HL-60 (cell line): ENCODE results near the gene TPCN2.

Source experiments
- DNase-seq, 2 experiments: peaks; one replicate each; pipeline ENCODE4 v3.0.0-alpha.2; 2010 to 2020; ENCODE audit warnings: low read depth in 1 of 2, low spot score in 1 of 2
- H3K27ac ChIP-seq: fragments of 250-450 bp; sonication (Bioruptor Pico); replicated peaks from 2 replicates; pipeline ENCODE4 v1.5.1; 2020; ENCODE audit warnings: mild to moderate bottlenecking, moderate library complexity
- H3K27me3 ChIP-seq: fragments of 250-450 bp; sonication (Bioruptor Pico); 2 replicates; pipeline ENCODE4 v1.5.1; 2021; ENCODE audit warnings: mild to moderate bottlenecking, moderate library complexity; ENCODE audit not compliant: insufficient read depth, poor library complexity, severe bottlenecking
- H3K4me3 ChIP-seq: replicated peaks from 2 replicates; pipeline ENCODE4 v1.5.1; 2011; ENCODE audit warnings: mild to moderate bottlenecking, control low read depth, low read length; ENCODE audit not compliant: insufficient read depth
- CTCF ChIP-seq: IDR thresholded peaks from one replicate; pipeline ENCODE4 v1.5.1; 2011; ENCODE audit warnings: low read length, control low read depth, inconsistent platforms; ENCODE audit not compliant: insufficient read depth
- GABPA ChIP-seq: IDR thresholded peaks from 2 replicates; pipeline ENCODE4 v1.6.1; 2012; ENCODE audit warnings: low read depth
- POLR2AphosphoS5 ChIP-seq: IDR thresholded peaks from 2 replicates; pipeline ENCODE4 v1.6.1; 2012; ENCODE audit warnings: low read depth
- REST ChIP-seq: IDR thresholded peaks from 2 replicates; pipeline ENCODE4 v1.6.1; 2012; ENCODE audit warnings: low read depth; ENCODE audit not compliant: insufficient replicate concordance
- SPI1 ChIP-seq: IDR thresholded peaks from 2 replicates; pipeline ENCODE4 v1.6.1; 2012; ENCODE audit warnings: low read depth, mild to moderate bottlenecking, borderline replicate concordance

TPCN2 gene

DNA sequence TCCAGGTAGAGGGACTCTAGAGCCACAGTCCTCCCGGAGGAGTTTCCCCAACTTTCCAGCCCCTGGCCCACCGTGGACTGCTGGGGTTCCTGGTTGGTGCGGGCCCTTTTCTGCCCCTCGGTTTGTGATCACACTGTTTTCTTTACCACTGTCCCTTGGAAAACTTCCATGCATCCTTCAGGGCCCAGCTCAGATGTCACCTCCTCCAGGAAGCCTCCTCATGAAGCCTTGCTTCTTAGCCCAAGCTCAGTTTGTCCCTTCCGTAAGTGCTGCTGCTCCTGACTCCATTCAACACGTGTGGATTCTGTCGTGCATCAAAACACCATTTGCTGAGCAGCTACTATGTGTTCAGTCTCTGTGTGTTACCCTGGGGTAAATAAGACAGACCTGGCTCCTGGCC is 15.9 kb upstream of the TPCN2 start:
- TF ChIP-seq SPI1 (no peak), REST (no peak), CTCF (no peak), POLR2AphosphoS5 (no peak), GABPA (no peak)
- no peak for DNase-seq
- no peaks in the 10 kb centered on the region for H3K27me3 ChIP-seq
- H3K27ac ChIP-seq = no peak overlapping the region
- H3K4me3 ChIP-seq = no peak overlapping the region

- Histone ChIP-seq H3K4me3 (no peak overlapping the region), H3K27ac (no peak overlapping the region), H3K27me3 (no peaks in the 10 kb centered on the region)
- no peak for DNase-seq
- TF ChIP-seq SPI1 (no peak), GABPA (no peak), POLR2AphosphoS5 (no peak), CTCF (no peak), REST (no peak)
These were observed 15.3 kb upstream of the TPCN2 start for GRCh38 chr11:69033431-69033830.

DNA sequence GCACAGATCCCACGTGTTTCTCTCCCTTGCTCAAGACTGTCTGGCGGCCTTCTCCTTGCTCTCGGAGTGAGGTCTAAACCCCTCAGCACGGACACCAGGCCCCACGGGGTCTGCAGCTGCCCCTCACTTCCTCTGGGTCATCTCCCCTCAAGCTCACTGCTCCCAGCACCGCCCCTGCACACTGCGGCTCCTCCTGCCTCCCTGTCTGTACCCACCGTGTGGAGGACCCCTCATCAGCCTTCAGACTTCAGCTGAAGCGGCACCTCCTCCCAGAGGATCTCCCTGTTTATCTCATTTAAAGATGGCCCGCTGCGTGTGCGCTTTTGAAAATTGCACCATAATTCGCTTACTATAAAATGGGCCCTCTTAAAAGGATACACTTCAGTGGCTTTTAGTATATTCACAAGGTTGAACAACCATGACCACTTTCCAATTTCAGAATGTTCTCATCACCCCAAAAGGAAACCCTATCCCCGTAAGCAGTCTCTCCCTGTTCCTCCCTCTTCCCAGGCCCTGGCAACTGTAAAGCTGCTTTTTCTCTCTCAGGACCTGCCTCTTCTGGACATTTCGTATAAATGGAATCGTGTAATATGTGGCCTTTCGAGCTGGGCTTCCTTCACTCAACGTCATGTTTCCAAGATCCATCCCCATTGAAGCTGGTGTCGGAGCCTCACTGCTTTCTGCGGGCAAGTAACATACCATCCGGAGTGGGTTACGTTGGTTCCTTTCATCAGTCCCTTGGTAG is 14.4 kb upstream of the TPCN2 start:
- H3K4me3 ChIP-seq = no peak overlapping the region
- TF ChIP-seq GABPA (no peak), CTCF (no peak), POLR2AphosphoS5 (no peak), REST (no peak), SPI1 (no peak)
- no peak for DNase-seq
- H3K27me3 ChIP-seq = no peaks in the 10 kb centered on the region
- no peak overlapping the region for H3K27ac ChIP-seq
